ENCODE measurements around the gene USP10. TPM values are rescaled to one million over a fixed set of nuclear protein-coding genes. Genes with fewer than 3 reads are reported as not detected.

The USP10 gene
- total and polyA plus RNA-seq, 4 donors, result 28.2 to 46.1 (median 42.0) TPM

- Histone ChIP-seq H3K9ac (ENCODE audit: low read depth in 1 of 2, low read length in 2 of 2) (no peak overlapping the region), H3K36me3 (ENCODE audit: control insufficient read depth in 4 of 4, insufficient read depth in 3 of 4, low read depth in 1 of 4, low read length in 3 of 4) (no peaks in the 10 kb centered on the region), H3K9me3 (ENCODE audit: control insufficient read depth in 4 of 4, low read length in 3 of 4) (no peaks in the 10 kb centered on the region), H3K4me1 (ENCODE audit: control insufficient read depth in 4 of 4, insufficient read depth in 4 of 4, low read length in 3 of 4) (no peaks in the 10 kb centered on the region), H3K27ac (ENCODE audit: low read depth in 1 of 2, low read length in 2 of 2) (no peak overlapping the region), H3K27me3 (ENCODE audit: control insufficient read depth in 4 of 4, insufficient read depth in 4 of 4, low read length in 3 of 4) (no peaks in the 10 kb centered on the region), H3K4me3 (ENCODE audit: low read depth in 1 of 3, low read length in 3 of 3) (no peak overlapping the region)
- no peak for TF ChIP-seq HNF4G (IDR thresholded peaks at IDR 0.05)
- no peak for TF ChIP-seq FOXA2 (IDR thresholded peaks at IDR 0.05)
- TF ChIP-seq ATF3 (IDR thresholded peaks at IDR 0.05), result no peak
- TF ChIP-seq SP1 (IDR thresholded peaks at IDR 0.05), result no peak
- TF ChIP-seq TAF1 (conservative IDR thresholded peaks at IDR 0.05), result no peak
- TF ChIP-seq RAD21 (IDR thresholded peaks at IDR 0.05), result no peak
- TF ChIP-seq MAX (IDR thresholded peaks at IDR 0.05), result no peak
- no peak for TF ChIP-seq FOXA1 (IDR thresholded peaks at IDR 0.05)
- no peak for TF ChIP-seq CTCF (IDR thresholded peaks at IDR 0.05; ENCODE audit: low read depth, low read length, missing input control)
- TF ChIP-seq JUND (IDR thresholded peaks at IDR 0.05), result no peak
- no peak for TF ChIP-seq RXRA (IDR thresholded peaks at IDR 0.05)
- no peak for TF ChIP-seq HNF4A (conservative IDR thresholded peaks at IDR 0.05)
- TF ChIP-seq NR2F2 (IDR thresholded peaks at IDR 0.05), result no peak
- no peak for DNase-seq (ENCODE audit: low spot score)
- 79% methylated on average over 17 of the region's 17 CpGs for WGBS
Measured at GRCh38 chr16:84810518-84811273, 110.9 kb downstream of the USP10 start.

GRCh38 chr16:84811529-84811928 is 111.7 kb downstream of the USP10 start:
- Histone ChIP-seq H3K4me3 (ENCODE audit: low read depth in 1 of 3, low read length in 3 of 3) (no peak overlapping the region), H3K9ac (ENCODE audit: low read depth in 1 of 2, low read length in 2 of 2) (no peak overlapping the region), H3K9me3 (ENCODE audit: control insufficient read depth in 4 of 4, low read length in 3 of 4) (no peaks in the 10 kb centered on the region), H3K27ac (ENCODE audit: low read depth in 1 of 2, low read length in 2 of 2) (no peak overlapping the region), H3K36me3 (ENCODE audit: control insufficient read depth in 4 of 4, insufficient read depth in 3 of 4, low read depth in 1 of 4, low read length in 3 of 4) (no peaks in the 10 kb centered on the region), H3K4me1 (ENCODE audit: control insufficient read depth in 4 of 4, insufficient read depth in 4 of 4, low read length in 3 of 4) (no peaks in the 10 kb centered on the region), H3K27me3 (ENCODE audit: control insufficient read depth in 4 of 4, insufficient read depth in 4 of 4, low read length in 3 of 4) (no peaks in the 10 kb centered on the region)
- 96% methylated on average over 2 of the region's 2 CpGs for WGBS
- TF ChIP-seq HNF4G (IDR thresholded peaks at IDR 0.05) (no peak), REST (IDR thresholded peaks at IDR 0.05) (no peak), FOXA1 (IDR thresholded peaks at IDR 0.05) (no peak), ZBTB33 (IDR thresholded peaks at IDR 0.05) (no peak)
- no peak for DNase-seq (ENCODE audit: low spot score)

Measured in liver (tissue), 9 donors.